ENCODE results near the gene TOP3B. TPM values are rescaled to one million over a fixed set of nuclear protein-coding genes. Genes with fewer than 3 reads are reported as not detected.
A peak's percentile ranks its signal among the peaks of the same experiment; 100 is the strongest.

Gene TOP3B
- total and polyA plus RNA-seq, 9 of the 15 experiments (the other 6 are each of a cell fraction or from before 2014, with no cell fraction given), result 3.0 to 188 (median 112) TPM

DNA sequence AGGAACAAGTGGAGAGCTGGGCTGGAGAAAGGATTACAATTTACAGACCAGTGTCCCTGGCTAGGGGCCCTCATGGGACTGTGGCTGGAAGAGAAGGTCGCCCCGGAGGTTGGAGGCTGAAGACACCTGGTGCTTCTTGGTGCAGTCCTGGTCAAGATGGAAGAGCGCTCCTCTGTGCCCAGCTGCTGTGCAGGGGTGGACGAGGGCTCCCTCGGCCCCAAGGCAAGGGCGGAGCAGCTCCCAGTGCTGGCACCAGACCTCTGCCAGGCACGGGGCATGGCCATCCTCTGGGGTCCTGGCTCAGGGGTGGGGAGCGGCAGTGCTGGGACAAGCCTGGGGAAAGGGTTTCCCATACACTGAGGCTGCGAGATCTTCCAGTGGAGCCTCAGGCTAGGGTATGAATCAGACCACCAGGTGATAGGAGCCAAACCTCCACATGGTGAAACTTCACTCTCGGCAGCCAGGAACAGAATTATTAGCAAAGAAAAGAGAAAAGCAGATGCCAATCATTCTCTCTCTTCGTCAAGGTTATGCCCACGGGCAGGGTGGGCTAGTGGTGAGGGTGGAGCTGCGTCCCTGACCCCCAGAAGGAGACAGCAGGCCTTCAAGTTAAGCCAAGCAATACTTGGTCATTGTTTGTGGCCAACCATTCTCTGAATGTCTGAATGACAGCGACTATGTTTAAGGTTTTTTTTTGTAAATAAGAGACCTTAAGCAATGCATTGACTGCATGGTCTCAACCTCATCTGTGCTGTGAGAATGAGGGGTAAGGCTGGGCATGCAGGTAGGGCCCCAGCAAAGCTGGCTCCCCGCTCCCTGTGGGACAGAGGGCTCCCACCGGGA lies 62.0 kb downstream of the TOP3B start (continued):
- TF ChIP-seq, protein P1, sequence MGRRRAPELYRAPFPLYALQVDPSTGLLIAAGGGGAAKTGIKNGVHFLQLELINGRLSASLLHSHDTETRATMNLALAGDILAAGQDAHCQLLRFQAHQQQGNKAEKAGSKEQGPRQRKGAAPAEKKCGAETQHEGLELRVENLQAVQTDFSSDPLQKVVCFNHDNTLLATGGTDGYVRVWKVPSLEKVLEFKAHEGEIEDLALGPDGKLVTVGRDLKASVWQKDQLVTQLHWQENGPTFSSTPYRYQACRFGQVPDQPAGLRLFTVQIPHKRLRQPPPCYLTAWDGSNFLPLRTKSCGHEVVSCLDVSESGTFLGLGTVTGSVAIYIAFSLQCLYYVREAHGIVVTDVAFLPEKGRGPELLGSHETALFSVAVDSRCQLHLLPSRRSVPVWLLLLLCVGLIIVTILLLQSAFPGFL (CRISPR knock-in tag; IDR thresholded peaks at IDR 0.05), result no peak
- TF ChIP-seq ZNF124 (CRISPR knock-in tag; IDR thresholded peaks at IDR 0.05), result 0 out of 2 replicates have a peak, but pooled peaks have one; percentile 52
- peak; percentile 59; the same call in 1 of the 2 replicates for TF ChIP-seq PPARD (CRISPR knock-in tag; IDR thresholded peaks at IDR 0.05)
- peak; percentile 40; the same call in 1 of the 2 replicates for TF ChIP-seq ZNF583 (CRISPR knock-in tag; IDR thresholded peaks at IDR 0.05)
- no peak for TF ChIP-seq STAT5A (IDR thresholded peaks at IDR 0.05; ENCODE audit: borderline replicate concordance, low read length)
- no peak for TF ChIP-seq HDAC2 (IDR thresholded peaks at IDR 0.05)
- TF ChIP-seq EGR1 (conservative IDR thresholded peaks at IDR 0.05), result no peak
- TF ChIP-seq TCF7L2 (IDR thresholded peaks at IDR 0.05; ENCODE audit: low read depth, low read length), result no peak
- no peak for TF ChIP-seq ATF7 (IDR thresholded peaks at IDR 0.05)
- no peak for TF ChIP-seq ZNF764 (CRISPR knock-in tag; IDR thresholded peaks at IDR 0.05; ENCODE audit: low read depth)
- TF ChIP-seq CXXC5 (CRISPR knock-in tag; IDR thresholded peaks at IDR 0.05), result no peak
- TF ChIP-seq, protein P2, sequence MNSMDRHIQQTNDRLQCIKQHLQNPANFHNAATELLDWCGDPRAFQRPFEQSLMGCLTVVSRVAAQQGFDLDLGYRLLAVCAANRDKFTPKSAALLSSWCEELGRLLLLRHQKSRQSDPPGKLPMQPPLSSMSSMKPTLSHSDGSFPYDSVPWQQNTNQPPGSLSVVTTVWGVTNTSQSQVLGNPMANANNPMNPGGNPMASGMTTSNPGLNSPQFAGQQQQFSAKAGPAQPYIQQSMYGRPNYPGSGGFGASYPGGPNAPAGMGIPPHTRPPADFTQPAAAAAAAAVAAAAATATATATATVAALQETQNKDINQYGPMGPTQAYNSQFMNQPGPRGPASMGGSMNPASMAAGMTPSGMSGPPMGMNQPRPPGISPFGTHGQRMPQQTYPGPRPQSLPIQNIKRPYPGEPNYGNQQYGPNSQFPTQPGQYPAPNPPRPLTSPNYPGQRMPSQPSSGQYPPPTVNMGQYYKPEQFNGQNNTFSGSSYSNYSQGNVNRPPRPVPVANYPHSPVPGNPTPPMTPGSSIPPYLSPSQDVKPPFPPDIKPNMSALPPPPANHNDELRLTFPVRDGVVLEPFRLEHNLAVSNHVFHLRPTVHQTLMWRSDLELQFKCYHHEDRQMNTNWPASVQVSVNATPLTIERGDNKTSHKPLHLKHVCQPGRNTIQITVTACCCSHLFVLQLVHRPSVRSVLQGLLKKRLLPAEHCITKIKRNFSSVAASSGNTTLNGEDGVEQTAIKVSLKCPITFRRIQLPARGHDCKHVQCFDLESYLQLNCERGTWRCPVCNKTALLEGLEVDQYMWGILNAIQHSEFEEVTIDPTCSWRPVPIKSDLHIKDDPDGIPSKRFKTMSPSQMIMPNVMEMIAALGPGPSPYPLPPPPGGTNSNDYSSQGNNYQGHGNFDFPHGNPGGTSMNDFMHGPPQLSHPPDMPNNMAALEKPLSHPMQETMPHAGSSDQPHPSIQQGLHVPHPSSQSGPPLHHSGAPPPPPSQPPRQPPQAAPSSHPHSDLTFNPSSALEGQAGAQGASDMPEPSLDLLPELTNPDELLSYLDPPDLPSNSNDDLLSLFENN (IDR thresholded peaks at IDR 0.05; ENCODE audit: low read depth in 2 of 2, low read length in 2 of 2), result no peak
- TF ChIP-seq, protein P3, sequence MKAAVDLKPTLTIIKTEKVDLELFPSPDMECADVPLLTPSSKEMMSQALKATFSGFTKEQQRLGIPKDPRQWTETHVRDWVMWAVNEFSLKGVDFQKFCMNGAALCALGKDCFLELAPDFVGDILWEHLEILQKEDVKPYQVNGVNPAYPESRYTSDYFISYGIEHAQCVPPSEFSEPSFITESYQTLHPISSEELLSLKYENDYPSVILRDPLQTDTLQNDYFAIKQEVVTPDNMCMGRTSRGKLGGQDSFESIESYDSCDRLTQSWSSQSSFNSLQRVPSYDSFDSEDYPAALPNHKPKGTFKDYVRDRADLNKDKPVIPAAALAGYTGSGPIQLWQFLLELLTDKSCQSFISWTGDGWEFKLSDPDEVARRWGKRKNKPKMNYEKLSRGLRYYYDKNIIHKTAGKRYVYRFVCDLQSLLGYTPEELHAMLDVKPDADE (conservative IDR thresholded peaks at IDR 0.05; ENCODE audit: control insufficient read depth, low read depth, low read length), result no peak
- no peak for TF ChIP-seq CREB1 (IDR thresholded peaks at IDR 0.05)
- no peak for TF ChIP-seq CREB1 (CRISPR knock-in tag; IDR thresholded peaks at IDR 0.05)
- no peak for TF ChIP-seq RBM34 (IDR thresholded peaks at IDR 0.05; ENCODE audit: borderline replicate concordance, insufficient read depth, low read length)
- TF ChIP-seq CBX5 (IDR thresholded peaks at IDR 0.05; ENCODE audit: borderline replicate concordance, low read depth), result no peak
- no peak for TF ChIP-seq ZNF431 (CRISPR knock-in tag; IDR thresholded peaks at IDR 0.05)
- TF ChIP-seq RBFOX2 (IDR thresholded peaks at IDR 0.05; ENCODE audit: low read depth, low read length), result peak; percentile 34; the same call in 1 of the 2 replicates
- no peak for TF ChIP-seq CBFB (CRISPR knock-in tag; IDR thresholded peaks at IDR 0.05)
- TF ChIP-seq, protein P4, sequence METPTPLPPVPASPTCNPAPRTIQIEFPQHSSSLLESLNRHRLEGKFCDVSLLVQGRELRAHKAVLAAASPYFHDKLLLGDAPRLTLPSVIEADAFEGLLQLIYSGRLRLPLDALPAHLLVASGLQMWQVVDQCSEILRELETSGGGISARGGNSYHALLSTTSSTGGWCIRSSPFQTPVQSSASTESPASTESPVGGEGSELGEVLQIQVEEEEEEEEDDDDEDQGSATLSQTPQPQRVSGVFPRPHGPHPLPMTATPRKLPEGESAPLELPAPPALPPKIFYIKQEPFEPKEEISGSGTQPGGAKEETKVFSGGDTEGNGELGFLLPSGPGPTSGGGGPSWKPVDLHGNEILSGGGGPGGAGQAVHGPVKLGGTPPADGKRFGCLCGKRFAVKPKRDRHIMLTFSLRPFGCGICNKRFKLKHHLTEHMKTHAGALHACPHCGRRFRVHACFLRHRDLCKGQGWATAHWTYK (CRISPR knock-in tag; IDR thresholded peaks at IDR 0.05), result 0 out of 2 replicates have a peak, but pooled peaks have one; percentile 45
- no peak for TF ChIP-seq NR2C1 (IDR thresholded peaks at IDR 0.05)
- TF ChIP-seq NR2C1 (tag; IDR thresholded peaks at IDR 0.05), result no peak
